H9 (cell line): ENCODE data around the gene CLEC2D. TPM values are rescaled to one million over a fixed set of nuclear protein-coding genes. Genes with fewer than 3 reads are reported as not detected.

Experiments used
- DNase-seq: peaks from one replicate; pipeline ENCODE4 v3.0.0-alpha.2; 2017
- H2AFZ ChIP-seq: one replicate; pipeline ENCODE4 v1.6.1; 2013; ENCODE audit warnings: mild to moderate bottlenecking, low read length, control low read depth, moderate library complexity
- H2AK5ac ChIP-seq: 2 replicates; pipeline ENCODE4 v1.6.1; 2013; ENCODE audit warnings: low read length, control low read depth, mixed read lengths; ENCODE audit not compliant: insufficient read length
- H2BK120ac ChIP-seq: one replicate; pipeline ENCODE4 v1.6.1; 2013; ENCODE audit warnings: low read depth, mild to moderate bottlenecking, low read length, control low read depth, inconsistent platforms; ENCODE audit not compliant: poor library complexity, severe bottlenecking
- H2BK12ac ChIP-seq: 2 replicates; pipeline ENCODE4 v1.6.1; 2013; ENCODE audit warnings: low read length, control low read depth, mixed read lengths, low read depth; ENCODE audit not compliant: insufficient read length
- H2BK15ac ChIP-seq: 2 replicates; pipeline ENCODE4 v1.6.1; 2013; ENCODE audit warnings: low read depth, low read length, control low read depth
- H2BK20ac ChIP-seq: one replicate; pipeline ENCODE4 v1.6.1; 2013; ENCODE audit warnings: low read depth, mild to moderate bottlenecking, low read length, control low read depth, inconsistent platforms; ENCODE audit not compliant: poor library complexity, severe bottlenecking
- H2BK5ac ChIP-seq: 2 replicates; pipeline ENCODE4 v1.6.1; 2013; ENCODE audit warnings: low read length, control low read depth, mixed read lengths; ENCODE audit not compliant: insufficient read length
- H3K14ac ChIP-seq: 2 replicates; pipeline ENCODE4 v1.6.1; 2013; ENCODE audit warnings: low read length, control low read depth; ENCODE audit not compliant: insufficient read depth
- H3K18ac ChIP-seq: 2 replicates; pipeline ENCODE4 v1.6.1; 2013; ENCODE audit warnings: low read depth, mild to moderate bottlenecking, mixed read lengths, low read length, control low read depth; ENCODE audit not compliant: insufficient read length
- H3K23ac ChIP-seq: 2 replicates; pipeline ENCODE4 v1.6.1; 2013; ENCODE audit warnings: low read length, control low read depth, mixed read lengths, low read depth; ENCODE audit not compliant: insufficient read length
- H3K23me2 ChIP-seq: 2 replicates; pipeline ENCODE4 v1.6.1; 2013; ENCODE audit warnings: low read depth, mild to moderate bottlenecking, mixed read lengths, low read length, control low read depth; ENCODE audit not compliant: insufficient read length, poor library complexity, severe bottlenecking
- H3K27ac ChIP-seq: 2 replicates; pipeline ENCODE4 v1.5.1; 2013; ENCODE audit warnings: low read length, control low read depth, mixed read lengths, low read depth; ENCODE audit not compliant: insufficient read length
- H3K27me3 ChIP-seq: 2 replicates; pipeline ENCODE4 v1.6.1; 2013; ENCODE audit warnings: low read length, control low read depth, inconsistent platforms; ENCODE audit not compliant: insufficient read depth
- H3K4ac ChIP-seq: 2 replicates; pipeline ENCODE4 v1.6.1; 2013; ENCODE audit warnings: low read depth, mild to moderate bottlenecking, control low read depth, inconsistent platforms, low read length, moderate library complexity
- H3K4me1 ChIP-seq: 2 replicates; pipeline ENCODE4 v1.6.1; 2013; ENCODE audit warnings: low read length, control low read depth, inconsistent platforms; ENCODE audit not compliant: insufficient read depth
- H3K4me2 ChIP-seq: 2 replicates; pipeline ENCODE4 v1.6.1; 2013; ENCODE audit warnings: low read length, control low read depth, mixed read lengths; ENCODE audit not compliant: insufficient read length, insufficient read depth
- H3K56ac ChIP-seq: 2 replicates; pipeline ENCODE4 v1.6.1; 2013; ENCODE audit warnings: low read depth, mild to moderate bottlenecking, mixed read lengths, low read length, control low read depth; ENCODE audit not compliant: insufficient read length
- H3K79me1 ChIP-seq: 2 replicates; pipeline ENCODE4 v1.6.1; 2013; ENCODE audit warnings: low read depth, mild to moderate bottlenecking, moderate library complexity, low read length, control low read depth, inconsistent platforms; ENCODE audit not compliant: insufficient read depth, poor library complexity, severe bottlenecking
- H3K79me2 ChIP-seq: 2 replicates; pipeline ENCODE4 v1.6.1; 2013; ENCODE audit warnings: low read length, control low read depth, inconsistent platforms; ENCODE audit not compliant: insufficient read depth
- H3K9ac ChIP-seq: 2 replicates; pipeline ENCODE4 v1.6.1; 2013; ENCODE audit warnings: low read length, control low read depth, mixed read lengths; ENCODE audit not compliant: insufficient read length; ENCODE audit errors: extremely low read depth
- H3K9me3 ChIP-seq: one replicate; pipeline ENCODE4 v1.6.1; 2013; ENCODE audit warnings: low read depth, low read length, inconsistent platforms; ENCODE audit not compliant: control insufficient read depth
- H3T11ph ChIP-seq: one replicate; pipeline ENCODE4 v1.6.1; 2013; ENCODE audit warnings: mild to moderate bottlenecking, low read length, control low read depth, inconsistent platforms
- H4K20me1 ChIP-seq: one replicate; pipeline ENCODE4 v1.6.1; 2013; ENCODE audit not compliant: control insufficient read depth, insufficient read length, insufficient read depth
- H4K5ac ChIP-seq: 2 replicates; pipeline ENCODE4 v1.6.1; 2013; ENCODE audit warnings: low read depth, mild to moderate bottlenecking, mixed read lengths, low read length, control low read depth; ENCODE audit not compliant: insufficient read length
- H4K8ac ChIP-seq: replicated peaks from 2 replicates; pipeline ENCODE4 v1.6.1; 2013; ENCODE audit warnings: low read length, control low read depth, mixed read lengths, low read depth; ENCODE audit not compliant: insufficient read length
- H4K91ac ChIP-seq: 2 replicates; pipeline ENCODE4 v1.6.1; 2013; ENCODE audit warnings: low read depth, mild to moderate bottlenecking, moderate library complexity, mixed read lengths, low read length, control low read depth; ENCODE audit not compliant: insufficient read length
- H3K27ac Mint-ChIP-seq, 3 experiments: 2 replicates in 2 of 3; 3 replicates in 1 of 3; pipeline ENCODE4 v1.8.0; 2020 to 2021; ENCODE audit warnings: mixed read lengths in 3 of 3, mild to moderate bottlenecking in 1 of 3, moderate library complexity in 1 of 3
- H3K27me3 Mint-ChIP-seq: 2 replicates; pipeline ENCODE4 v1.8.0; 2021; ENCODE audit warnings: low read depth, mild to moderate bottlenecking, moderate library complexity, mixed read lengths
- H3K36me3 Mint-ChIP-seq, 3 experiments: 2 replicates in 2 of 3; 3 replicates in 1 of 3; pipeline ENCODE4 v1.8.0; 2020 to 2021; ENCODE audit warnings: low read depth in 3 of 3, mixed read lengths in 3 of 3; ENCODE audit not compliant: insufficient read depth in 1 of 3
- H3K4me1 Mint-ChIP-seq, 2 experiments: 2 replicates each; pipeline ENCODE4 v1.8.0; 2020; ENCODE audit warnings: mixed read lengths in 2 of 2
- H3K4me3 Mint-ChIP-seq, 2 experiments: 2 replicates in 1 of 2; 3 replicates in 1 of 2; pipeline ENCODE4 v1.8.0; 2020 to 2021; ENCODE audit warnings: mild to moderate bottlenecking in 2 of 2, mixed read lengths in 2 of 2, moderate library complexity in 1 of 2
- H3K9me3 Mint-ChIP-seq, 2 experiments: 2 replicates in 1 of 2; 3 replicates in 1 of 2; pipeline ENCODE4 v1.8.0; 2020; ENCODE audit warnings: mild to moderate bottlenecking in 2 of 2, mixed read lengths in 2 of 2, moderate library complexity in 1 of 2
- CTCF ChIP-seq: fragments of 200-600 bp; sonication (generic); conservative IDR thresholded peaks from 3 replicates; pipeline ENCODE4 v1.8.0; 2021; ENCODE audit warnings: antibody characterized with exemption, mild to moderate bottlenecking
- WGBS: extraction: QIAGEN DNeasy Blood & Tissue Kit; methylation state at CpG from one replicate; pipeline ENCODE4 v1.1.7; 2013; ENCODE audit warnings: missing lambda C conversion rate, low lambda C conversion rate, mixed read lengths; ENCODE audit not compliant: insufficient read length; ENCODE audit errors: extremely low coverage; 5-methylcytosine and 5-hydroxymethylcytosine counted together
- total RNA-seq: library from RNA; stranded (reverse); gene quantifications from 2 replicates; pipeline ENCODE4 v1.2.1, GENCODE V29; 2021

Gene CLEC2D
- total RNA-seq, 1 experiment from 2014 or later = 2.1 TPM

DNA sequence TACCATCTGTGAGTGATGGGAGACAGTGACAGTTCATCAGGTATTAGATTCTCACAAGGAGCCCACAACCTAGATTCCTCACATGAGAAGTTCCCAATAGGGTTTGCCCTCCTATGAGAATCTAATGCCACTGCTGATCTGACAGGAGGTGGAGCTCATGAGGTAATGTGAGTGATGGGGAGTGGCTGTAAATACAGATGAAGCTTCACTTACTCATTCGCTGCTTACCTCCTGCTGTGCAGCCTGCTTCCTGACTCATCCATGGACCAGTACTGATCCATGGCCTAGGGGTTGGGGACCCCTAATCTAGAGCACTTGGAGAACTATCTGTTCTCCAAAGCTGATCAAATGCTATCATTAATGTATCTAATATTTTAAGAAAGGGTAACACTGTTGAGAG, 17.7 kb downstream of the CLEC2D start:
- H3K27ac Mint-ChIP-seq = no peak overlapping the region
- H2BK15ac ChIP-seq = no peak overlapping the region
- no peaks in the 10 kb centered on the region for H3K9me3 ChIP-seq
- H4K91ac ChIP-seq = no peak overlapping the region
- H3K9ac ChIP-seq = no peak overlapping the region
- H3K79me2 ChIP-seq = no peaks in the 10 kb centered on the region
- H3K36me3 Mint-ChIP-seq = peaks cover 26 to 29% (median 26%) of the 10 kb centered on the region in 3 experiments
- no peak overlapping the region for H2AK5ac ChIP-seq
- no peak overlapping the region for H2BK5ac ChIP-seq
- no peak overlapping the region for H3K23ac ChIP-seq
- H3K79me1 ChIP-seq = no peaks in the 10 kb centered on the region
- no peaks in the 10 kb centered on the region for H4K20me1 ChIP-seq
- H3K4me2 ChIP-seq = no peak overlapping the region
- no peaks in the 10 kb centered on the region for H3K27me3 Mint-ChIP-seq
- no peak overlapping the region for H2BK12ac ChIP-seq
- H3T11ph ChIP-seq = no peak overlapping the region
- peaks cover 10 to 12% of the 10 kb centered on the region in 2 experiments for H3K9me3 Mint-ChIP-seq
- no peak overlapping the region for H3K56ac ChIP-seq
- H4K5ac ChIP-seq = no peak overlapping the region
- no peak overlapping the region for H3K4ac ChIP-seq
- no peaks in the 10 kb centered on the region for H3K23me2 ChIP-seq
- no peak overlapping the region for H3K18ac ChIP-seq
- H3K4me3 Mint-ChIP-seq = no peak overlapping the region
- no peak overlapping the region for H4K8ac ChIP-seq
- no peak overlapping the region for H2BK120ac ChIP-seq
- DNase-seq = peak; percentile 66
- H3K4me1 Mint-ChIP-seq = peaks cover 2 to 4% of the 10 kb centered on the region in 2 experiments; a peak in 2 of 4 replicates
- TF ChIP-seq CTCF = no peak
- H3K27ac ChIP-seq = no peak overlapping the region
- no peak overlapping the region for H3K14ac ChIP-seq
- H3K27me3 ChIP-seq = no peaks in the 10 kb centered on the region
- no peaks in the 10 kb centered on the region for H3K4me1 ChIP-seq
- no peak overlapping the region for H2BK20ac ChIP-seq
- H2AFZ ChIP-seq = no peak overlapping the region
- no CpG with 5 or more reads among the region's 1 CpG for WGBS
